CD8-positive, alpha-beta memory T cell (primary cell): ENCODE measurements around the gene AP2A2. TPM values are rescaled to one million over a fixed set of nuclear protein-coding genes. Genes with fewer than 3 reads are reported as not detected.

Experiments
- CTCF ChIA-PET: fragments of 350-600 bp; sonication (Branson Sonifier 250); formaldehyde crosslinking; loops from one replicate; lab custom pipeline; 2021; ENCODE audit warnings: antibody characterized with exemption; lab: Charles Lee
- POLR2A ChIA-PET: fragments of 350-600 bp; sonication (Branson Sonifier 250); formaldehyde crosslinking; loops from one replicate; lab custom pipeline; 2021; ENCODE audit warnings: antibody characterized with exemption; lab: Charles Lee
- DNase-seq, 5 donors: peaks; one replicate each; pipeline versions ENCODE4 v3.0.0 to v3.0.0-alpha.2; 2020 to 2022; ENCODE audit warnings: mixed read lengths in 1 of 5
- H3K27ac ChIP-seq: one replicate; pipeline ENCODE4 v1.7.0; 2013; ENCODE audit warnings: low read depth, mild to moderate bottlenecking, low read length, moderate library complexity
- H3K27me3 ChIP-seq: 2 replicates; pipeline ENCODE4 v1.7.0; 2013; ENCODE audit warnings: low read length, mild to moderate bottlenecking; ENCODE audit not compliant: insufficient read depth, poor library complexity, severe bottlenecking
- H3K36me3 ChIP-seq: 2 replicates; pipeline ENCODE4 v1.7.0; 2013; ENCODE audit warnings: mild to moderate bottlenecking, low read length, moderate library complexity; ENCODE audit not compliant: insufficient read depth
- H3K4me1 ChIP-seq: 2 replicates; pipeline ENCODE4 v1.7.0; 2013; ENCODE audit warnings: mild to moderate bottlenecking, low read length, moderate library complexity; ENCODE audit not compliant: insufficient read depth
- H3K4me3 ChIP-seq: 2 replicates; pipeline ENCODE4 v1.7.0; 2013; ENCODE audit warnings: mild to moderate bottlenecking, low read length
- H3K9me3 ChIP-seq: 2 replicates; pipeline ENCODE4 v1.7.0; 2013; ENCODE audit warnings: mild to moderate bottlenecking, low read length
- H3K27ac Mint-ChIP-seq, 8 donors: one replicate each; pipeline ENCODE4 v1.8.0; 2020 to 2021; ENCODE audit warnings: mixed read lengths in 8 of 8, mild to moderate bottlenecking in 6 of 8, inconsistent platforms in 3 of 8, moderate library complexity in 3 of 8
- H3K27me3 Mint-ChIP-seq, 2 donors: one replicate each; pipeline ENCODE4 v1.8.0; 2020 to 2021; ENCODE audit warnings: mixed read lengths in 2 of 2, mild to moderate bottlenecking in 1 of 2, moderate library complexity in 1 of 2
- H3K36me3 Mint-ChIP-seq, 3 donors: one replicate each; pipeline ENCODE4 v1.8.0; 2020 to 2021; ENCODE audit warnings: mixed read lengths in 3 of 3, inconsistent platforms in 1 of 3, mild to moderate bottlenecking in 1 of 3
- H3K4me1 Mint-ChIP-seq, 3 donors: one replicate each; pipeline ENCODE4 v1.8.0; 2020 to 2021; ENCODE audit warnings: mixed read lengths in 3 of 3, inconsistent platforms in 1 of 3, mild to moderate bottlenecking in 1 of 3
- H3K4me3 Mint-ChIP-seq, 7 donors: one replicate each; pipeline ENCODE4 v1.8.0; 2020 to 2021; ENCODE audit warnings: mixed read lengths in 7 of 7, mild to moderate bottlenecking in 6 of 7, moderate library complexity in 4 of 7, inconsistent platforms in 2 of 7
- H3K9me3 Mint-ChIP-seq, 5 donors: one replicate each; pipeline ENCODE4 v1.8.0; 2020 to 2022; ENCODE audit warnings: mixed read lengths in 5 of 5, mild to moderate bottlenecking in 3 of 5, moderate library complexity in 2 of 5, inconsistent platforms in 1 of 5
- polyA plus RNA-seq: library from polyadenylated mRNA; unstranded; fragments of 300-500 nt; fragmentation: Illumina TruSeq; gene quantifications from one replicate; pipeline ENCODE4 v1.2.3, GENCODE V29; 2021
- total RNA-seq, 2 experiments: library from RNA; stranded (reverse); gene quantifications; one replicate each; pipeline ENCODE4 v1.2.3, GENCODE V29; 2021

The AP2A2 gene
- total and polyA plus RNA-seq, 3 experiments from 2014 or later = 13.9 to 42.8 (median 38.8) TPM

DNA sequence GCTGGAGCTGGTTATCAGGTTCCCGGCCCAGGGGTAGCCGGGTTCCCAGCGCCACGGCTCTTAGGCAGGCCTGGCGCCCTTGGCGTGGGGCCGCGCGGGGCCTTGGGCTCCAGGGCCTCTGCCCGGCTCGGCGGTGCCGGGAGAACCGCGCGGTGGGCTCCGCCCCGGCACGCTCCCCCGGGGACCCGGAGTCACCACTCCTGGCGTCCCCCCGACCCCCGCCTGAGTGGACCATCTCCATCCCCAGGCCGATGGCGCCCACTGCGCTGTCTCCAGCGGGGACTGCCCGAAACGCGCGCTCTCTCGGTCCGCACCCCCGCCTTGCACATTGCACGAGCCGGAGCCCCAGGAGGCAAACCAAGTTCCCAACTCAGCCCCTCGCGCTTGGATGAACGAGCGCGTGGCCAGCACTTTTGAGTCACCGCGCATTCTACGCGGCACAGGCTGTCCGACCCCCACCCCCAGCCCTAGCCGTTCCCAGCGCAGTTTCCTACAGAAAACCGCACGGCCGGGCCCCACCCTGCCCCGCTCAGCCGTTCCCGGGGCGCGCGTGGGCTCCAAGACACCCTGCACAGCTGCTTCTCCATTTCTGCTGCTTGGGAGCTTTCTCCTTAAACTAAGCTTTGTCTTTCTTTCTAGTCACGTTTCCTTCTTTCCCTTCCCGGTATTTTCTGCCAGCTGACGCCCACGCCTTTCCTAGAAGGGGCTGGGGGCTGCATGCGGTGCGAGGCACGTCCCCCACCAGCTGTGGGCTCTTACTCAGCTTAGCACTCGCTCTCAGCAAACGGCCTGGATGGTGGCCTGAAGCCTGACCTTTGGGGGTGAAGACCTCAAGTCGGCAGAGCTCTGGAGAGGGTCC lies 14.4 kb upstream of the AP2A2 start:
- Histone ChIP-seq H3K27ac (peak overlapping the region; percentile 55), H3K4me3 (peak overlapping the region; percentile 58), H3K9me3 (no peaks in the 10 kb centered on the region), H3K27me3 (no peaks in the 10 kb centered on the region), H3K4me1 (peaks cover 15% of the 10 kb centered on the region), H3K36me3 (no peaks in the 10 kb centered on the region)
- DNase-seq = peak in 3 of 5 donors; percentile 10 to 41 (median 14)
- ChIA-PET CTCF (interaction anchor here (1.9 kb wide), 1 partner anchor 14 kb away, joined by 7 read pairs; no protein-coding TSS in a partner anchor), POLR2A (interaction anchor here (0.6 kb wide), 1 partner anchor 661 kb away, joined by 3 read pairs; the partner anchor contains the start of gene DUSP8)
- peak overlapping the region; percentile 82 to 93 (median 91) for H3K4me3 Mint-ChIP-seq
- peaks cover 9 to 28% (median 12%) of the 10 kb centered on the region in 3 donors for H3K4me1 Mint-ChIP-seq
- no peaks in the 10 kb centered on the region for H3K27me3 Mint-ChIP-seq
- H3K27ac Mint-ChIP-seq = peak overlapping the region; percentile 60 to 89 (median 74)
- H3K36me3 Mint-ChIP-seq = peaks cover 0 to 10% (median 0%) of the 10 kb centered on the region in 3 donors
- H3K9me3 Mint-ChIP-seq = no peaks in the 10 kb centered on the region

GRCh38 chr11:911890-912219 lies 13.8 kb upstream of the AP2A2 start:
- peak overlapping the region; percentile 55 for H3K27ac ChIP-seq
- ChIA-PET POLR2A (no interaction called here), CTCF (interaction anchor here (1.9 kb wide), 1 partner anchor 13 kb away, joined by 7 read pairs; no protein-coding TSS in a partner anchor)
- DNase-seq = no peak
- peak overlapping the region; percentile 82 to 93 (median 91) for H3K4me3 Mint-ChIP-seq
- H3K4me3 ChIP-seq = peak overlapping the region; percentile 58
- peaks cover 0 to 6% (median 0%) of the 10 kb centered on the region in 3 donors for H3K36me3 Mint-ChIP-seq
- H3K9me3 ChIP-seq = no peaks in the 10 kb centered on the region
- peak overlapping the region in 6 of 8 donors; percentile 62 to 89 (median 76) for H3K27ac Mint-ChIP-seq
- H3K36me3 ChIP-seq = no peaks in the 10 kb centered on the region
- no peaks in the 10 kb centered on the region for H3K27me3 ChIP-seq
- H3K4me1 Mint-ChIP-seq = peaks cover 9 to 28% (median 12%) of the 10 kb centered on the region in 3 donors
- peaks cover 15% of the 10 kb centered on the region for H3K4me1 ChIP-seq
- no peaks in the 10 kb centered on the region for H3K27me3 Mint-ChIP-seq
- H3K9me3 Mint-ChIP-seq = no peaks in the 10 kb centered on the region

GRCh38 chr11:912266-912665 lies 13.4 kb upstream of the AP2A2 start:
- Histone ChIP-seq H3K36me3 (no peaks in the 10 kb centered on the region), H3K27me3 (no peaks in the 10 kb centered on the region), H3K4me3 (no peak overlapping the region), H3K4me1 (peaks cover 15% of the 10 kb centered on the region), H3K9me3 (no peaks in the 10 kb centered on the region), H3K27ac (no peak overlapping the region)
- no peak for DNase-seq
- H3K27ac Mint-ChIP-seq = no peak overlapping the region
- POLR2A ChIA-PET = no interaction called here
- H3K36me3 Mint-ChIP-seq = peaks cover 0 to 5% (median 0%) of the 10 kb centered on the region in 3 donors
- no peaks in the 10 kb centered on the region for H3K27me3 Mint-ChIP-seq
- CTCF ChIA-PET = interaction anchor here (1.9 kb wide), 1 partner anchor 13 kb away, joined by 7 read pairs; no protein-coding TSS in a partner anchor
- peaks cover 9 to 28% (median 12%) of the 10 kb centered on the region in 3 donors for H3K4me1 Mint-ChIP-seq
- H3K9me3 Mint-ChIP-seq = no peaks in the 10 kb centered on the region
- peak overlapping the region in 6 of 7 donors; percentile 36 to 93 (median 90) for H3K4me3 Mint-ChIP-seq

GRCh38 chr11:913043-913442 lies 12.6 kb upstream of the AP2A2 start:
- H3K36me3 ChIP-seq = no peaks in the 10 kb centered on the region
- no peaks in the 10 kb centered on the region for H3K27me3 Mint-ChIP-seq
- H3K27me3 ChIP-seq = no peaks in the 10 kb centered on the region
- H3K36me3 Mint-ChIP-seq = peaks cover 0 to 5% (median 0%) of the 10 kb centered on the region in 3 donors
- ChIA-PET CTCF (no interaction called here), POLR2A (no interaction called here)
- no peak overlapping the region for H3K4me3 ChIP-seq
- H3K9me3 ChIP-seq = no peaks in the 10 kb centered on the region
- no peak for DNase-seq
- peaks cover 9 to 26% (median 9%) of the 10 kb centered on the region in 3 donors for H3K4me1 Mint-ChIP-seq
- no peaks in the 10 kb centered on the region for H3K9me3 Mint-ChIP-seq
- H3K4me1 ChIP-seq = peaks cover 15% of the 10 kb centered on the region
- H3K27ac ChIP-seq = no peak overlapping the region
- no peak overlapping the region for H3K27ac Mint-ChIP-seq
- peak overlapping the region in 3 of 7 donors; percentile 8 to 62 (median 52) for H3K4me3 Mint-ChIP-seq

DNA sequence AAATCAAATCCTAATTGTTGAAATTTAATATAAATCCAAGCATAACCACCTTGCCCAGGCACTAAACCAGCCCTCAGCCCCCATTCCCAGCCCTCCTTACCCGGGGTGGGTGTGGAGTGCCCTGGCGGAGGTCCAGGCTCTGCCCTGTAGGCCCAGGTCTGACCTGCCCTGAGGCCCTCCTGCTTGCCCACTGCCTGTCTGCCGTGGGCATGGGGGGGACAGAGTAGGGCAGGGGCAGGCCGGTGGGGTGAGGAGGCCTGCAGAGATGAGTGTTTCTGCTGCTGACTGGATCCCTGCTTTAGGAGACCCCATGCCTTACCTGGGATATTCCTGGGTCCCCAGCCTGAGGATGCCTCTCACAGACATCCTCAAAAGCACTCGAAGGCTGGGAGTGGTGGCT lies 11.5 kb upstream of the AP2A2 start:
- Histone ChIP-seq H3K27ac (no peak overlapping the region), H3K4me3 (no peak overlapping the region), H3K27me3 (no peaks in the 10 kb centered on the region), H3K36me3 (no peaks in the 10 kb centered on the region), H3K4me1 (peaks cover 15% of the 10 kb centered on the region), H3K9me3 (no peaks in the 10 kb centered on the region)
- Mint-ChIP-seq H3K4me3 (no peak overlapping the region), H3K36me3 (peaks cover 0 to 5% (median 0%) of the 10 kb centered on the region in 3 donors), H3K9me3 (no peaks in the 10 kb centered on the region), H3K4me1 (peaks cover 6 to 16% (median 6%) of the 10 kb centered on the region in 3 donors), H3K27me3 (no peaks in the 10 kb centered on the region), H3K27ac (no peak overlapping the region)
- CTCF ChIA-PET = no interaction called here
- POLR2A ChIA-PET = no interaction called here
- DNase-seq = no peak

DNA sequence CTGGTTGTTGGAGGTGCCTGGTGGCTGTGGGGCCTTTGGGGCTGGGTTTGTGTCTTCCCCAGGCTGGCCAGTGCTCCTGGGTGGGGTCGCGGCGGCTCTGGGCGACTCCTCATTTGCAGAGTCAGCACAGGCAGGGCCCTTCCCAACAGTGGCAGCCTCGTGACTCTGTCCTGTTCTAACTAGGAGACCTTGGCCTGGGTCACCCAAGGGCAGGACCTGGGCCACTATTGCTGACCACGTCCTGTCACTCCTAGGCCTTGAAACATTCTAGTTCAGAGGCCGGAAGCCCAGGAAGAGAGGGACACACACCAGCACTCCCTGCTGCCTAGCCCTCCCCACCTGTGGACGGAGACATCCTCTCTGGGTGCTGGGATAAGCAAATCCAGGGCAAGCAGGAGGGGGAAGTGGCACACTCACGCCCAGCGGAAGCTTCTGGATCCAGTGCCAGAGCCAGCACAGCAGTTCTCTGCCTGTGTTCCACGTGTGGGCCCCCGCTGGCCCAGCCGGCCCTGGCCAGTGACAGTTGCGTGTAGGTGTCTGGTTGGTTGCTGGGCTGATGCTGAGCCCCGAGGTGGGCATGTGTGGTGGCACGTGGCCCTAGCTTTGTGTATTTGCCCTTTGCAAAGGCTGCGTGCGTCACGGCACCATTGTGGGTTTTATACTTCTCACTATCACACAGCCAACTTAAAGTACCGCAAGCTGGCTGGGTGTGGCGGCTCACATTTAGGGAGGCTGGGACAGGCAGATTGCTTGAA lies 10.7 kb upstream of the AP2A2 start:
- no peak overlapping the region for H3K27ac ChIP-seq
- no peak overlapping the region for H3K27ac Mint-ChIP-seq
- no peaks in the 10 kb centered on the region for H3K9me3 ChIP-seq
- H3K4me3 ChIP-seq = no peak overlapping the region
- H3K27me3 ChIP-seq = no peaks in the 10 kb centered on the region
- peaks cover 5 to 11% (median 6%) of the 10 kb centered on the region in 3 donors for H3K4me1 Mint-ChIP-seq
- POLR2A ChIA-PET = no interaction called here
- H3K9me3 Mint-ChIP-seq = no peaks in the 10 kb centered on the region
- CTCF ChIA-PET = no interaction called here
- no peak for DNase-seq
- H3K4me1 ChIP-seq = peaks cover 9% of the 10 kb centered on the region
- peaks cover 0 to 5% (median 0%) of the 10 kb centered on the region in 3 donors for H3K36me3 Mint-ChIP-seq
- H3K36me3 ChIP-seq = no peaks in the 10 kb centered on the region
- H3K4me3 Mint-ChIP-seq = peak overlapping the region in 1 of 7 donors; percentile 40
- no peaks in the 10 kb centered on the region for H3K27me3 Mint-ChIP-seq

GRCh38 chr11:917426-917825 lies 8.2 kb upstream of the AP2A2 start:
- Histone ChIP-seq H3K4me1 (no peaks in the 10 kb centered on the region), H3K27ac (no peak overlapping the region), H3K27me3 (no peaks in the 10 kb centered on the region), H3K9me3 (no peaks in the 10 kb centered on the region), H3K4me3 (no peak overlapping the region), H3K36me3 (no peaks in the 10 kb centered on the region)
- DNase-seq = no peak
- no peaks in the 10 kb centered on the region for H3K4me1 Mint-ChIP-seq
- no peaks in the 10 kb centered on the region for H3K36me3 Mint-ChIP-seq
- H3K27me3 Mint-ChIP-seq = no peaks in the 10 kb centered on the region
- H3K4me3 Mint-ChIP-seq = no peak overlapping the region
- H3K27ac Mint-ChIP-seq = no peak overlapping the region
- ChIA-PET POLR2A (no interaction called here), CTCF (no interaction called here)
- H3K9me3 Mint-ChIP-seq = no peaks in the 10 kb centered on the region
